ENCODE measurements around the gene CACNA1H.

CACNA1H gene

DNA sequence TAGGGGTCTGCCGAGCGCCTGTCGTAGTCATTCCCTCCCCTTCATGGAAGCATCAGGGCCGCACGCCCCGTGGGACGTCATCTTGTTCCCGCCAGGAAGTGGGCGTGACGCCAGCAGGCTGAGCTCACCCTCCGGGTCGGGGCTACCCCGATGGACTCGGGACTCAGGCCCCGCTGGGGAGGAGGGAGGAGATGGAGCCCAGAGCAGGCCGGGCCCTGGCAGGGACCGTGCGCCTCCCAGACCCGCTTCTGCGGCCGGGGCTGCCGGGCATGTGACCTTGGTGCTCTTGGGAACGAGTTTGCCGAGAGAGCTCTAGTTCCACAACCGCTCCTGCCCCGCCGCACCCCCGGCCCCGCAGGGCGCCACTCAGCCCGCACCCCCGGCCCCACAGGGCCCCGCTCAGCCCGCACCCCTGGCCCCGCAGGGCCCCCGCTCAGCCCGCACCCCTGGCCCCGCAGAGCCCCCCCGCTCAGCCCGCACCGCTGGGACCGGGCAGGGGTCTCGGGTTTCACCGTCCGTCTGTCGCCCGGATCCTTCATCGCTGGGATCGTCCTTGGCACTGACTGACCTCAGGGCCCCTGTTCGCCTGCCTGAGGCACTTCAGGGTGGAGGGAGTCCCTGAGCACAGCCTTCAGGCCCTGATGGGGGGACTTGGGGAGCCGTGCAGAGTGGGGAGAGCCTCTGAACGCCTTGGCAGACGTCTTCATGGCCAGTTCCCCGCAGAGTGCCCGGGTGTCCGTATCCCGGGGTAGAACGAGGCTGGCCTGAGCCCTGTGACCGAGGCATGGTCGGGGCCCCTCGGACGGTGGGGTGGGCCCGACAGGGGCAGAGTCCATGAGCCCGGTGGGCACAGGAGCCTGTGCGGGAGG, 5.8 kb downstream of the CACNA1H start:
- no peak for DNase-seq

DNA sequence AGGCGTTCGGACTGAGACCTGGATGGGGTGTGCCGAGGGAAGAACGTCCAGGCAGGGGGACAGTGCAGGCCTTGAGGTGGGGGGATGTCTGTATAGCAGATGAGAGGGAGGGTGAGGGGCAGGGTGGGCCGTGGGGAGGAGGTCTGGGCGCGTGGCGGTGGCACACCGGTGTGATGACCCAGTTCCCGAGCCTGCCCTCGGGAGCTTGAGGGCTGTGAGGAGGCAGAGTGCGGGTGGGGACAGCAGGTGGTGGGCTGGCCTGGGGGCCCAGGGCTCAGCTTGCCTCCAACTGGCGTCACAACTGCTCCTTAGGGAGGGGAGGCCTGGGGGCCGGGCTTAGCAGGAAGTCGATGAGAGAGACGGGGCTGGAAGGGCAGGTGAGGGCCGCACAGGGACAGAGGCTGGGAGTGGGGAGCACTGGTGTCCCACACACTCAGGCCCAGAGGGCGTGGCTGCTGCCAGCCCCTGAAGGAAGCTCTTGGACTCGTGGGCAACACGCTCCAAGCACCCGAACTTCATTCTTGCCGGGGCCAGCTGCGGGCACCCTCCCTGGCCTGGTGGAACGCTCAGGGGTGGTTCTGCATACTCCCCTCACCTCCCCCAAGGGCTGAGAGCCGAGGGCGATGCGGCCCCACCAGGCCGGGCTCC, 6.5 kb downstream of the CACNA1H start:
- DNase-seq: no peak

DNA sequence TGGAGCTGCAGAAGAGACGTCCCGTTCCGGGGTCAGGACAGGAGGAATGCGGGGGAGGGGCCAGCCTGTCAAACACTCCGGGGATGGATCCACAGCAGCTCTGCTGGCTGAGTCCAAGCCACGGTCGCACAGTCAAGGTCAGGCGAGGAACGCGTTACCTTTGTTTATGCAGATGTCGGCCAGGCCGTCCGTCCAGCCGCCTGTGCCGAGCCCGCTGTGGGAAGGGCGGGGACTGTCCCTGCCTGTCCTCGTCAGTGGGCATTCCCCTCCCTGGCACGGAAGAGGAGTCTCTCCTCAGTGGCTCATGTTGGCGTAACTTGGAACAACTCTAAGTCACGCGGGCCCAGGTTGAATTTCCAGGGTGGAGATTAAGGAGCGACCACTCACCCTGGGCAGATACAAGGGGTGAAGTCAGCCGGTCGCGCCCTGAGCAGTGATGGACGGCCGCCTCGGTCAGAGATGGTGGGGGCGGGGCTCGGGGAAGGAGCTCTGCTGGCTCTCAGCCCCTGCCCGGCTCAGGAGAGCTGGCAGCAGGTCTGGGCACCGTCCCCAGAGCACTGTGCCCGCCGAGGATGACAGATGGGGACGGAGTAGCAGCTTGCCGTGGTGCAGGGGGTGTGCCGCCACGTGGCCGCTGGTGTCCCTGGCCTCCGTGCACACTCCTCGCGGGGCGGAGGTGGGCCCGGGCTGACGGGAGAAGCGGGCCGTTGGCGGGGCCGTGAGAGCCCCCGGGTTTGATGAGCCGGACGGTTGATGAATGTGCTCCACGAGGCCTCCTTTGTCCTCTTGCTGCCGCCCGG, 7.3 kb downstream of the CACNA1H start:
- DNase-seq: no peak

DNA sequence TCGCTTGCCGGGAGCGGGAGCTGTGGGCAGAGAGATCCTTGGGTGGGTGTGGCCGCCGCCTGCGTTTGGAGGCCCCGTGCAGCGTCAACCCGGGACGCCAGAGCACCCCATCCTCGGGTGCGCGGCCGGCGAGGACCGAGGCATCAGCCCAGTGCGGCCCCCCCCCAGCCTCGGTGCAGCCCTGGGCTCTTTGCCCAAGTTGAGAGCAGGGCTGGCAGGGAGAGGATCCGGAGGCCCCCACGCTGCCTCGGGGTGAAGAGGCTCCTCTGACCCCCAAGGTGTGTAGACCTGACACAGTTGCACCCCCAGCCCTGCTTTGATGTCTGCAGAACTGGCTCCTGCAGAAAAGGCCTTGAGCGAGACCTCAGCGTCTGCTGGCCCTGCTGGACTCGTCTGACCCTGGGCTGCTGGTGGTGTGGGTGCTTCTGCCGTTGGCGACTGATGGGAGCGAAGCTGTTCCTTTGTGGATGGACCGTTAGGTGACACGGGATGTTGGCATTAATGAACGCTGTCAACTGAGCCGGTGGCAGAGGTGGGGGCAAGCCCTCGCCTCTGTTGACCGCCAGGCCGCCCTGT, 8.0 kb downstream of the CACNA1H start:
- no peak for DNase-seq

DNA sequence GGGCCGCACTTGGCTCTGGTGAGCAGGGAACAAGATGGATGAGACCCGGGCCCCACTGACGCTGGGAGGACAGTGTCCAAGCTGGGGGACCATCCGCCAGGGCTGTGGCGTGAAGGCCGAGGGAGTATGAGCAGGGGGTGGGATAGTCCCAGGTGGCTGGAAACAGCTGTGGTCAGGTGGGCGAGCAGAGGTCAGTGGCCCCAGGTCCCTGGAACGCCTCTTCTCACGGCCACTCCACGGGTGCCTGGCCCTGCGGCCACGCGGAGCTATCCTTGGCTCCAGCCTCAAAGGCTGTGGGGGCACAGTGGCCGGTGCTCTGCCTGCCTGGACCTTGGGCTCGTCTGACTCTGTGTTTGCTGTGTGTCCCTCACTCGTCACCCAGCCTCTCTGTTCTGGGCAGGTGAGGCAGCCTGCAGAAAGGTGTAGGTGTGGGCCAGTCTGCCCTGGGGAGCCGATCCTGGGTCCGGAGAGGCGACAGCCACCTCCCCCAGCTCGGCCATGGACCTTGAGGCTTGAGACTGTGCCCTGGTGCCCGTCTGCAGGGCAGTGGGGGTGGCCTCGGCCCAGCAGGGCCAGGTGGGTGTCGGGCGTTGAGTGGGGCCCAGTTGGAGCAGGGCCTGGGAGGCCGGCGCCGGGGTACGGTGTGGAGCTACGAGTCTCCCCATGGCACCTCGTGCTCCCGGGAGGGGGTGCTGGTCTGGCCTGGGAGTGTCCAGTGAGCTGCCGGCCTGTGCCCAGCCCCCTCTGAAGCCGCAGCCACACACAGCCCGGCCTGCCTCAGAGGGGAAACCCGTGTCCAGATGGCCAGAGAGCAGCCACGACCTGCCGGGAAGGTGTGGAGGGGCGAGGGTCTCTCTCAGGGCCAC, 10.0 kb downstream of the CACNA1H start:
- no peak for DNase-seq

DNA sequence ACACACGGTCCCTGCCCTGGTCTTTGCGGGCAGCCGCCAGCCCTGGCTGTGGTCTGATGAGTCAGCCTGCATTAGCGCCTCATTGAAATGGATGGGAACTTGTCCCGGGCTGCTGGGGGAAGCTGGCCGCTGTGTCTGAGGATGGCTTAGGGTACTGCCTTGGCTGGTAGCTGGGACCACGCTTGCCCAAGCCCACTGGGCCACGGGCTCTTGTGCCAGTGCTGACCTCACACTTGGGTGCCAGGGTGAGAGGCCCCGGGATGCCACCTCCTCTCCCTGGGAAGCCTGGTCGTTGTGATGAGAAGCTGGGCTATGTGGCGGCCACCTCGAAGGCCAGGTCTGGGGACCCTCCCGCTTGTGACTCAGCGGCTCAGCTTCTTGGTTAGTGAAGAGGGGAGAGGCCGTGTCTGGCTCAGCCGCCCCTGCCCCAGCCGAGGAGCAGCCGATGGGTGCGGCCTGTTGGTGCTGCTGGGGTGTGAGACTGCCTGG, 10.7 kb downstream of the CACNA1H start:
- DNase-seq: peak; percentile 27

DNA sequence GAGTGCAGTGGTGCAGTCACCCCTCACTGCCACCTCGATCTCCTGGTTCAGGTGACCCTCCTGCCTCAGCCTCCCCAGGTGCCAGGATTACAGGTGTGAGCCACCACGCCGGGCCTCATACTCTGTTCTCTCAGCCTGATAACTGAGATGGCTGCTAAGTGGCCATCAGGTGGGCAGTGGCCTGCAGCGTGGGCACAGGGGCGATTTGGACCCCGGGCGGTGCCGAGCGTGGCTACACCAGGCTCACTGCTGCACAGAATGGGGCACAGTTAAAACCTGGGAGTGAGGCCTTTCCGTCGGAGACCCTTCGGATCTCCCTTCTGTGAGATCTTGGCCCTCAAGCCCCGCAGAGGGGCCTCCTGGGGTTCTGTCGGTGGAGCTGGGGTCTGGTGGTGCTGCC, 11.5 kb downstream of the CACNA1H start:
- no peak for DNase-seq

DNA sequence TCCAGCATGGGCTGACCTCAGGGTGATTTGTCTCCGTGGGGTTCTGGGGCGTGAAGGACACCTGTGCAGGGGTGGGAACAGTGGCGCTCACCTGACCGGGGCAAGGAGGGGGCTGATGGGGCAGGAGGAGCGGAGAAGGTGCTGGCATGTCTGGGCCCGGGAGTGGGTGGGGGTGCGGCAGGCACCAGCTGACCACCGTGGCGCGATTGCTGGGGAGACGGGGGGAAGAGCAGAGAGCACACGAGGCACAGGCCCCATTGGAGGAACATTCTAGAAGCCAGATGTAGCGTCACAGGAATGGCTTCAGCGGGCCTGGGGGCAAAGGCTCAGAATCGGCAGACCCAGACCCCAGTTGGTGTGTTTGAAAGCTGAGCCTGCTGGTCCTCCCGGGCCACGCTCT, 12.1 kb downstream of the CACNA1H start:
- no peak for DNase-seq

DNA sequence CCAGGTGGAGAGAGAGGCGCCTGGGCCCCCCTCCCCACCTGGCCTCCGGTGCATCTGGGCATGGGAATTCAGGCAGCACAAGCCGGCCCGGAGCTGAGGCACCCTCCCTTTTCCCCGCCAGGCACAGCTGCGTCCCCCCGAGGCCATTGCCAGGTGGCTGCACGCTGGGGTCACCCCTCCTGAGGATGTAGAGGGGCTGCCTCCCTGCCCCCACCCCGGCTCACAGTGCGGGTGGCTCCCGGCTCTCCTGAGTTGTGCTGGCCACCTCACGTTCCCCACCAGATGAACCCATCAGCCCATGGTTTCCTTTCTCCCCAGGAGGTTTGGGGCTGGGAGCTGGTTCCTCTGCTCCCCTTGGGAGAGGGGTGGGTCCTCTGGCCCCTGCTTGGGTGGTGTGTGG, 12.6 kb downstream of the CACNA1H start:
- no peak for DNase-seq

DNA sequence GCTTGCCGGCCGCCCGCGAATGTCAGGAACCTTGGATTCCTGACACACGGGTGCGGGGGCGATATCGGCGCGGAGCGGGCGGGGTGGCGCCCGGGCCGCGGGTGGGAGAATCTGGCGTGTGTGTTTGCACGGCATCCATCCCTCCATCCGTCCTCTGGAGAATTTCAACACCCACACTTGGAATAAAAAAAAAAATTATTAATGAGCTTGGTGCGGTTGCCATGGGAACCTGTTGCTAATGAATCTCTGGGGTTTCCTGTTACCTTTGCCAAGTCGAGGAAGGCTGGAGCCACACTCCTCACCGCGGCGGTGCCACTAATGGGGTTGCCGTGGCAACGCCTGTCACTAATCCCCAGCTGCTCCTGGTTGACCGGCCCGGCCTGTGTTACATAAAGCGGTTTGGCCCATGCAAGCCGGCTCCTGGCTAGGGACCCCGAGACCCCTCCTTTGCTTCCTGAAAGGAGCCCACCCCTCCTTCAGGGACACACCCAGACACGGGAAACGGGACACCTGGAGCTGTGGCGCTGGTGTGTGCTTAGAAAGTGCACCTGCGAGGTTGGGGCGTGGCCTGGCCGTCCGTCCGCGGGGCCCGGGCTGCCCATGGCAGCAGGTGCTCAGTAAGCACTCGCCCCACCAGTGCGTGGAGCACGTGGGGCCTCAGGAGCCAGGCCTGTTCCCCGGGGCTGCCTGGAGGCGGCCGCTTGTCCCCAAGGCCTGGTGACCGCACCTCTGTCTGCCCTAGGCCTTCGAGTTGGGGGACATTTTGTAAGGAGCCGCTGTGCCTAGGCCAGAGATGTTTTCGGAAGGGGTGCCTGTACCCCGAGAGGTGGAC, 14.6 kb downstream of the CACNA1H start:
- no peak for DNase-seq

DNA sequence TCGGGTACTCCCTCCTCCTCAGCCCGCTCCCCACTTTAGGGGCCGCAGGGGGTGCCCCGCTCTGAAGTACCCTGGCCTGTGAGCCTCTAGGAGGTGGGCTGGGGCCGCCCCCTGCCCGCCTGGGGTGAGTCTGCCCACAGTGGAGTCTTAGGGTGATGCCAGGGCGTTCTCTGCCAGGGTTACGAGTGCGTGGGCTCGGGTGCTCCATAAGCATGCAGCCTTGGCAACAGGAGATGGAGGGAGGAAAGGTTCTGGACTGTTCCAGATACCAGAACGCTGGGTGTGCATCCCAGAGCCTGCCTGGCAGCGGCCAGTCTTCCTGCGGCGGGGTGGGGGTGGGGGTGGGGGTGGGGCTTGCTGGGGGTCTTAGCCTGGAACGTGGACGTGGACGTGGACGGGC, 15.9 kb downstream of the CACNA1H start:
- DNase-seq: no peak

DNA sequence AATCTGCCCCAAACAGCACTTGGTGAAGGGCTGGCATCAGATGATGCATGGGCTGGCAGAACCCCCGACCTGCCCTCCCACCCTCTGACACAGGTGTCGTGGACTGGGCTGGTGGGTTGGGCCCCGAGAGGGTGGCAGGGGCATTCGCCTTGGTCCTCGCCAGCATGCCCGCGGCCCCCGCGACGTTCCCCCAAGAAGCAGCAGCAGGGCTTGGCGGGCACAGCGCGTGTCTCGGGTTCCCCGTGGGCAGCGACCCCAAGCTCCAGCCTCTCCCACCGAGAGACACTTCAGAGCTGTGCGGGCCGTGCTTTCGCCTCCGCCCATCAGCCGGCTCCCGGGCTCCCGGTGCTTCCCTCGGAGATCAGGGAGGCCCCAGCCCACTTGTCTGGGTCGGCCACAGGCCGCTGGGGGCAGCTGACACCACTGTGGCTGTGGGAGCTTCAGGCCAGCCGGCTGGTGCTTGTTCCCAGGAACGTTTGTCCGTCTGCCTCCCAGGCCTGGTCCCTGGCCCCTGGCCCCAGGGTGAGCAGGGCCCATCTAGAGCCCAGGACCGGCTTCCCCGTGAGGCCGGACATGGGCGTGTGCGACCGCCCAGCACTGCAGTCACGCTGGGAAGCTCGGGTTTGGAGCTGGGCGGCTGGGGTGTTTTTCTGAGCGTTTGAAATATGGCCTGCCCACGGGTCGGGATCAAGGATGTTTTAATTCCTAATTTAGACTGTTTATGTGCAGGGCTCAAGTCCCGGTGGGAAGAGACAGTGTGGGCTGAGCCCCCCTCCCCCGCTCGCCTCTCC, 16.6 kb downstream of the CACNA1H start:
- DNase-seq: no peak

DNA sequence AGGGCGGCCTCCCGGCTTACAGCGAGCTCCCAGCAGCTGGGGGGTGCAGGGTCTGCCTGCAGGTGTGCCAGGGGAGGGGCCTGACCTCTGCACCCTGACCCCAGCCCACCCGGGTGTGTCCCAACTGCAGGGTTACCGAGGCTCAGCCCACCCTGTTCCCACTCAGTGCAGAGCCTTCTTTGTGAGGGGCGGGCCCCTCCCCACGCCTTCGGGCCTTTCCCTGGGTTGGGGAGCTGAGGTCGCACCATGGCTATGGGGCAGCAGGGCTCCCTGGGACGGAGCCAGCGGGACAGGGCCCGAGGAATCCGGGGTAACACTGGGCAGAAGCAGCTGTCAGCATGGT, 17.1 kb downstream of the CACNA1H start:
- no peak for DNase-seq

DNA sequence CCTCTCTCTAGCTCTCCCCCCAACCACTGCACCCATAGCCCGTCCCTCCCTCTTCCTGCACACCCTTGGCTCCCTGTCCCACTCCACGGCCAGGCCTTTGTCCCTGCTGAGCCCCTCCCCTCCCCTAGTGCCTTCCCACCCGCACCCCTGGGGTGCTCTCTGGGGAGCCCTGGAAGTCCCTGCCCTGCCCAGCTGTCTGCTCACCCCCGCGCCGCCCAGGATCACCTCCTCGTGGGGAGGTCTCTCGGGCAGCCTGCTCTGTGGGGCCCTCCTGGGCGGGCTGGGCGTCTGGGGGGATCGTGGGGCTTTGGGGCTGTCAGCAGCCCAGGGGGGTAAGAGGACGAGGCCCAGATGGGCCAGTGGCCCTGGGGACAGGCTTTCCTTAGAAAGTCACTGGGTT, 18.1 kb downstream of the CACNA1H start:
- DNase-seq: no peak

DNA sequence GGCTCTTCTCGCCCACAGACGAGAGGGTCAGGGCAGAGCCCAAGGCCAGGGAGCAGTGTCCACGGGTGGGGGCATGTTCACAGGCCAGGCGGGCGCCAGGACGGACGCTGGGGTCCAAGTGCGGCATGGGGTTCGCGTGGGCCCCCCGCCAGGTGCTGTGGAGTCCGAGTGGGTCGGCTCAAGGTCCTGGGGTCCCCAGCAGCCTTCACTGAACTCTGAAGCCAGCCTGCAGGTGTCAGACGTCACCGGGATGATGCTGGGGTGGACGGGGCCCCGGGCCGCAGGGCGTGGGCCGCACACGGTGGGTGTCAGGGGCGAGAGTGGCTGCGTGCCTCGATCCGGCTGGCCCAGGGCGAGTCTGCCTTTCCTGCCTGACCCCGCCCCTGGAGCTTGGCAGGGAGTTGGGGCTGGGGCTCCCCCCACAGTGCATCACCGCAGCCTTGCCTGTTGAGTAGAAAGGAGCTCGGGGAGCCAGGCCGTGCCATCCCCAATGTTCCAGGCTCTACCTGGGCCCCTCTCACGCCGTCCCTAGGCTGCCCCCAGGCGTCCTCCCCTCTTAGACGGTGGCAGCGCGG, 19.0 kb downstream of the CACNA1H start:
- DNase-seq: no peak

DNA sequence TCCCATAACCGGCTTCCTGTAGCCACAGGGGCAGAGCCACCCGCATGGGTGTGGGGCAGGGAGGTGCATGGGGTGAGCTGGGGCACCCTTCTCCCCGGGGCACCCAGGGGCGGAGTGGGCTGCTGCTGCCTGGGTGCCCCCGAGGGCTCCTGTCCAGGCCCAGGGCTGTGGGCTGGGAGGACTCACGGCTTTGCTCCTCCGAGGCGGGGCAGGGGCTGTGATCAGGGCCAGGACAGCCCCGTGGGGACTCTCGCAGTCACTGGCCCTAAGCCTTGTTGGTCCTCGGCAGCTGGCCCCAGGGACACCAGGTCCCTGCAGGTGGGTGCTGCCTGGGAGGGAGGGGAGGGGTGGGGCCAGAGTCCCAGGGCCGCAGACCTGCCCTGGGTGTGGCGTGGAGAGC, 19.7 kb downstream of the CACNA1H start:
- DNase-seq: no peak

DNA sequence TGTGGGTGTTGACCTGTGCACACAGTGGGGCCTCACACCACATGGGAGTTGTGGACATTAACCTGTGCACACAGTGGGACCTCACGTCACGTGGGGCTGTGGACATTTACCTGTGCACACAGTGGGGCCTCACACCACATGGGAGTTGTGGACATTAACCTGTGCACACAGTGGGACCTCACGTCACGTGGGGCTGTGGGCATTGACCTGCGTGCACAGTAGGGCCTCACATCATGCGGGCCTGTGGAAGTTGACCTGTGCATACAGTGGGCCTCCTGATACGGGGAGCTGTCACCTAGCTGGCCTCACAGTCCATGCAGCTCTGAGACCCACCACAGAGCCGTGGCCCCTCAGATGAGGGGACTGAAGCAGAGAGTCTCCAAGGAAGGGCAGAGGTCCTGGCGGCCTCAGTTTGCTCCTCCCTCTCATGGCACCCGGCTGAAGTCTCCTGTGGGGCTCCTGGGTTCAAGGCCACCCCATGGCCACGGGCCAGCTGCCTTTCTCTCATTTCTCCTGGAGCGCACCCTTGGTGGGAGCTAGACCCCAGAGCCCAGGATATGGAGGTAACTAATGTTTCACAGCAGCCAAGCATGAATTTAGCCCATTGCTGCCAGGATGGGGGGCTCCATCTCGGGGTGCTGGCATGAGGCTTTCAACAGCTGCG, 21.0 kb downstream of the CACNA1H start:
- no peak for DNase-seq

DNA sequence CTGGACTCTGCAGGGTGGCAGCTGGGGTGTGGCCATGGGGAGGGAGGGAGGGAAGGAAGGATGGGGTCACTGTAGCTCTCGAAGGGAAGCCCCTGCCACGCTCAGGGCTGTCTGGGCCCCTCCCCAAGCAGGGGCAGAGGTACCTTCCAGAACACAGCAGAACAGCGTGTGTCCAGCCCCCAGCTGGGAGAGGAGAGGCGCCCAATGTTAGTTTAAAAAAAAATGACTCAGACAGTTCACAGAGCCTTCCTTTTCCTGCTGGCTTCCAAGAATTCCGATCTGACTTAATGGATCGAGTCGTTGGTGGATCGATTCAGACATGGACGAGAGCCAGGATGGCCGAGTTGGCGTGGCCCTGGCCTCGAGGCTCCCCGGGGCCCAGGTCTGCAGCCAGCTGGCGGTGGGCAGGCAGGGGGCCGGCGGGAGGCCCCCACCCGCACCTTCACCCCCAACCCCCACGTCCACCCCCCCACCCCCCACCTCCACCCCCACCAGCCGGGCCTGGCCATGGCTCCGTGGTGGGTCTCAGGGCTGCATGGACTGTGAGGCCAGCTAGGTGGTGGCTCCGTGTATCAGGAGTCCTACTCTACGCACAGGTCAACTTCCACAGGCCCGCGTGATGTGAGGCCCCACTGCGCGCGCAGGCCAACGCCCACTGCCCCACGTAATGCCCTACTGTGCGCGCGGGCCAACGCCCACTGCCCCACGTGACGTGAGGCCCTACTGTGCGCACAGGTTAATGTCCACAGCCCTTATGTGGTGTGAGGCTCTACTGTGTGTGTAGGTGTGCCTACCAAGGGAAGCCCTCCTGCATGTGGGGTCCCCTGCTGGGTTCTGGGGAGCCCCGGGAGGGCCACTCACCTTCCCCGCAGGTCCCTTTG, 21.8 kb downstream of the CACNA1H start:
- DNase-seq: peak; percentile 46
